ENCODE results near the gene RAB38.

The RAB38 gene

GRCh38 chr11:88169471-88169870 lies 5.8 kb downstream of the RAB38 start:
- no peak for DNase-seq

DNA sequence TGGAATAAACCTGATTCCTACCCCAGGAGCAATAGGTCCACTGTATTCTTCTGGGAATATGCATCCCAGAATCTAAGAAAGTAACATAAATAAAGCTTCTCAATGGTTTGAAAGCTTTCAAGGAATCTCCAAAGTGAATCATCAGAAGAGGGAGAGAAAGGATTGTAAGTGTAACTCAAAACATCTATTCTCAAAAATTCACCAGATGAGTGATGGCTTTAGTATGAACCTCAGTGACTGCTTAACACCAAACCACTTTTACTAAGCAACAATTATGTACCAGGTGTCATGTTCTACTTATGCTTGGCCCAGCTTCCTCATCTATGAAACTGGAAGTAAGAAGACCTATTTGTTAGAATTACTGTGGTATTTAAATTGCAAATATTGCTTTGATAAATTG lies 7.4 kb downstream of the RAB38 start:
- DNase-seq = no peak

GRCh38 chr11:88164806-88165585 lies 10.2 kb downstream of the RAB38 start:
- no peak for DNase-seq

DNA sequence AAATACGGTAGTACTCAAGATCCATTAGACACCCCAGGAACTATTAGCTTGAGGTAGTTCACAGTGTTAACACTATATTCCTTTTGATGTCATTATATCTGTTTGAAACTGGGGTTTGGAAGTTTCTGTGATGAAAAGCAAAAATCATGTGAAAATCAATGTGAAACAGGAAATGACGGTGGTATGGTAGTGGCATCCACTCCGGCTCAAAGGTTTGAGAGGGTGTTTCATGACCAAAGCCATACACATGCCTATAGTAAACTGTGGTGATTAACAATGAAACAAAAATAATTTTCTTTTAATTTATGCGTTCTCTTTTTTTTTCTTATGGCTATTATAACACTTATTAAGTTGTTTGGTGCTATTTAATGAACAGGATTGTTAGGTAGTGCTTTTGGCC lies 10.9 kb downstream of the RAB38 start:
- no peak for DNase-seq

- DNase-seq = no peak
Measured at GRCh38 chr11:88158081-88158480, 17.2 kb downstream of the RAB38 start.

GRCh38 chr11:88157370-88157769 lies 17.9 kb downstream of the RAB38 start:
- no peak for DNase-seq

GRCh38 chr11:88152381-88152780 lies 22.9 kb downstream of the RAB38 start:
- no peak for DNase-seq

GRCh38 chr11:88151709-88152265 lies 23.5 kb downstream of the RAB38 start:
- no peak for DNase-seq

- no peak for DNase-seq
Measured at GRCh38 chr11:88146106-88146505, 29.1 kb downstream of the RAB38 start.

GRCh38 chr11:88139865-88140264 lies 35.4 kb downstream of the RAB38 start:
- no peak for DNase-seq

DNA sequence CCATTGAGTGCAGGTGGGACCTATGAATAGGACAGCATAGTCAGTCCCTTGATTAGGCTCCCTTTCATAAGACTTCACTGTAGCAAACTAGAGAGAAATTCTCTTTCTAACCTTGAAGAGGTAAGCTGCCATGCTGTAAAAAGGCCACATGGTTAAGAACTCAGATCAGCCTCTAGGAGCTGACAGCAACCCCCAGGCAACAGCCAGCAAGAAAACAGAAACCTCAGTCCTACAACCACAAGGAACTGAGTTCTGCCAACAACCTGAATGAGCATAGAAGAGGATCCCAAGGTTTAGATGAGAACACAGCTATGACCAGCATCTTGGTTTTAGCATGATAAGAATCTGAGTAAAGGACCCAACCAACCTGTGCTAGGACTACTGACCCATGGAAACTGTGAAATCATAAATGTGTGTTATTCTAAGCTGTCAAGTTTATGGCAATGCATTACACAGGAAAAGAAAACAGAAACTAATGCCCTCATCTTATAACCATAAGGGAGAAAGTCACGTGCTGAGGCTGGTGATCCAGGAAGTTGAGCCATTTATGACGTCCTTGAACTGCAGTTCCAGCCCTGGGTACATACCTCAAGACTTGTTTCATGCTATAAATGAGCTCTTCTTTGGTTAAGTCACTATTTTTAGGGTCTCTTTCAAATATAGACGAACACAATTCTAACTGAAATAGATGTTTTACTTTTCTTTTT lies 43.3 kb downstream of the RAB38 start:
- no peak for DNase-seq

DNA sequence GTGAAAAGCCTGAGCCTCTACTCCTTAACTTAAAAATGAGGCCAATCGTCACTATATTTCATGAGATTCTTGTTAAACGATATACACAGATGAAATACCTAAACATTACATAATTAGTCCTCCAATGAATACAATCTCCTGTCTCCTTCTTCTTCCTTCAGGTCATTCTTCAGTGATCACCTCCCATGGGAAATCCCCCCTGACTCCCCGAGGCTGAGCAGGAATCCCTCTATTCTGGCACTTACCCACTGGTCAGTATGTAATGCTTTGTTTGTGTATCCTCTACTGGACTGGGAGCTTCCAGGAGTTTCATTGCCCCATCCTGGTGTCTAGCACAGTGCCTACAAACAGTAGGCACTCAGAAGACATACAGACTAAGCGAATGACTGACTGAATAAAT lies 52.3 kb downstream of the RAB38 start:
- DNase-seq = no peak

DNA sequence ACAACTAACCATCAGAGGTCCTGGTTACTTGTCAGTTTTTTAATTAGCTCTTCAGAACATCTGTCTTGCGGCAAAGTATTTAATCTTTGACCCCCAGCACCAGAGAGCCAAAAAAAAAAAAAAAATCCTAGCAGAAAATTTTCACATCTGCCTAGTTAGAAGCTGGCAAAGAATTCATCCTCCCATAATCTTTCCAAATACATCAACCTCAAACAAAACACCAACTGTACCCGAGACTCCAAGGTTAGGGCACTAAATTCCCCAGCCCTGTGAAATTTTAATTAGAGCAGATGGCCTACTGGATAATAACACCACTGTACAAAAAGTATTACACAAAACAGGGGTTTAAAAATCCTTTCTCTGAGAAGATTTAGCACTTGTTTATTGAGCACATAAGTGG lies 55.7 kb downstream of the RAB38 start:
- DNase-seq = no peak

DNA sequence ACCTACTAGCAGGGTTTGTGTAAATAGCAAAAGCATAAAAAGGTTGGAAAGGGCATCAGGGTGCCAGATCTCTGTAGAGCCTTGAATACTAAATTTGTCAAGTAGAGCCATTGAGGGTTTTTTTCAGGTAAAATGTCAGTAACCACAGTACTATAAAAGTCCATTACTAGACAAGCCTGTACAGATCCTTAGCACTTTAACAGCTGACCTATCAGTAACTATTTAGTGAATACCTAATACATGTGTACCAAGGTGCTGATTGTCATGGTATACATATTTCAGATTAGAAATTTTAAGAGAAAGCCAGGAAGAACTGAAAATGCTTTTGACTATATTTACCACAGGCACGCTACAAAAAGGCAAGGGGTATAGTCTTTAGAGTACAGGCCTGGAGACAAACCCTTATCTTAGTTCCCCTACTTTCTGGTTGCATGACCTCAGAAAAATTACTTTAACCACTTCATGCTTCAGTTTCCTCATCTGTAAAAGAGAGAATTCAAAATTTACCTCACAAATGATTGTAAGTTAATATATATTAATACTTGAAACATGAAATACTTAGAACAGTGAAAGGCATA lies 57.9 kb downstream of the RAB38 start:
- no peak for DNase-seq

DNA sequence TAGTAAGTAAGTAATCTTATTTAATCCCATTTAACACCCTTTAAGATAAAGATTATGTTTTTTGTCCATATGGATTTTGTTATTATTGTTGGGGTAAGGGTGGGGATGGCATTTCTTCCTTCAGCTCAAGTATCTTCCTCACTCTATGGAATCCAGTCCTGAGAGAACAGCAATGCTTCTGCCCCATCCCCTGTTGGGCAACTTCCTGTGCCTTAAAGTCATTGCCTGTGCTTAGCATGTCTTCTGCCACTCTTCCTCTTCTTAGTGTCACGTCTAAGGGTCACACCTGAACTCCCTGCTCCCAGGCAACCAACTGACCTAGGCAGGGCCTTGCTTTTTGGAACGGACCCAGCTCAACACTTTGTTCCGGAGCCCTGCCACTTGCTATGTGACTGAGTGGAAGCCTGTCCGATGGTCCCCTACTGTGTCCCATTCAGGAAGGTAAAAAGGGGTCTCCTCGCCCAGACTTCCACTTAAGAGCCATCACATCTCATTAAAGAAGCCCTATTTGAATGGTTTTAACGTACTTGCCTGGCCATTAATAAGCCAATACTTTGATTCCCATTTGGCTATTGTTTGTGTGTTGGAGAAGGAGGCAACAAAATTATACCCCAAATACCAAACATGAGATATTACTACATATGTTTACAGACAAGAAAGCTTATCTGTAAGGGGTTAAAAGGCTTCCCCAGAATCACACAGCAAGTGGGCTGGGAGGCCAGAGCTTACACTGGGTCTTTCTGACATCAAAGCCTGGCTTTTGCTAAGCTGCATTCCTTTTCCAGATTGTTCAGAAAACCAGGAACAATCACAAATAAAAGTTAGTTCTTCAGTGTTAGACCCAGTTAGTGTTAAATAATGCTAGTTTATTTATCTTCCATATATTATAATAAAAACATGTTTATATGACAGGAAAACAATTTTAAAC lies 59.2 kb downstream of the RAB38 start:
- DNase-seq = no peak

DNA sequence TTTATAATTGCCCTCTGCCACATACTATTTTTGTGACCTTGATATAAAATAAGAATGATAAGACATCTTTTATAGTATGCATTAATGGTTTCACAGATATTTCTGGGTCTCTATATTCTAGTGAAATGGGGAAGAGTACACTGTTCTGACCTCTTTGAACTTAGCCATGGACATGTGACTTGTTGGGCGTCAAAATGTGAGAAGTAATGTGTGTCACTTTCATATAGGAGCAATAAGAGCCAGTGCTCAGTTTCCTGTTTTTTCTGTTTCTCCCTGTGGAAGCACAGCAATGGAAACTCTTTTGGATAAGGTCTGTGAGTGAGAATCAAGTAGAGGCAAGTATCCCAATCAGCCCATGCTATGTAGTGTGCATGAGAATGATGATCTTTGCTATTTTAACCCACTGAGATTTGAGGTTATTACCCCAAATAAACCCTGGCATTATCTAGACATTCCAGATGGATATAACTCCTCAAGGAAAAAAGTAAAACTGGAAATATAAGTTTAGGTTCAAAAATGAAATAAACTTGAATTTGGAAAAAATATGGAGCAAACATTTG lies 60.7 kb downstream of the RAB38 start:
- no peak for DNase-seq

DNA sequence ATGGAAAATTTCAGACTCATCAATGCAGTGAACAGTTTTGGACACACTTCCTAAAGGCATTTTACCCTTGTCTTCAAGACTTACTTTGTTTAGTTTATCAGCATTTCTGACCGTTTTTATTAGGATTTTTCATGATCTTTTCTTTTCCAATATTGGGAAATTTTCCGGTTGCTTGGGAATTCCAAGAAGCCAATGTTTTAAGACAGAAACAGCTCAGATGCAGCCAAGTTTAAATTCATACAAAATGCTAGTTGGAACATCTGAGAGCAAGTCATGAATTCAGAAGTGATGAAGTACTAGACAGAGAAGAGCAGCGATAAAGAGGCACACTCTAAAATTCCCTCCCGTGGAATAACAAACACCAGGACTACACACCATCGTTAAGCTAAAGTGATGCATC lies 68.6 kb downstream of the RAB38 start:
- DNase-seq = no peak

DNA sequence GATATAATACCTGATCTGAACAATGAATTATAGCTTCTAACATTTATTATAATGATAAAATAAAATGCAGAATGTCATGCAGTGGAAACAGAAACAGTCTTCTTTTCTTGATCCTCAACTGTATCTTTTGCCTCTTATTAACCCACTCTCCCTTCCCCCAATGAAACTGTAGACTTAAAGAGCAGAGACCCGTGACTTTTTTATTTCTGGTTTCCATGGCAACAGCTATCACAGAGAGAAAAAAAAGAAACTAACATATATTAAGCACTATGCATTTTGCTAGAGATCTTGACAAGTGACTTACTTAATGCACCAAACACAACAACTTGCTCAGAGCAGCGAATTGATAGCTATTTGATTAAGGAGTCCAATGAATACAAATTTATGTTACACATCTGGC lies 69.3 kb downstream of the RAB38 start:
- no peak for DNase-seq

DNA sequence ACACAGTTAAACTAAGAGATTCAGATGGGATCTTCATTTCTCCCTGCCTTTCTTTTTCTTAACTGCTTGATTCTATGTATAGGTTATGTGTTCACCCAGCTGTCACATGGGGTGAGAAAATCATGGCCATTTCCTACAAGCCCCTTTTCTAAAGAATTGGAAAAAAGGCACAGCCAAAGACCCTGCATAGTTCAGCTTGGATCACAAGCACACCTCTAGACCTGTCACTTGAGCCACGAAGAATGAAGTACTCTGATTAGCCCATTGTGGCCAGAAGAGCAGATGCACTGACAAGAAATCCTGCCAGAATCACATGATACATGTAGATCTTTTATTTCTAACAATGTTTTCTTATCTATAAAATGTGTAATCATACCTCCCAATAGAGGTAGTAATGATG lies 69.7 kb downstream of the RAB38 start:
- DNase-seq = no peak

DNA sequence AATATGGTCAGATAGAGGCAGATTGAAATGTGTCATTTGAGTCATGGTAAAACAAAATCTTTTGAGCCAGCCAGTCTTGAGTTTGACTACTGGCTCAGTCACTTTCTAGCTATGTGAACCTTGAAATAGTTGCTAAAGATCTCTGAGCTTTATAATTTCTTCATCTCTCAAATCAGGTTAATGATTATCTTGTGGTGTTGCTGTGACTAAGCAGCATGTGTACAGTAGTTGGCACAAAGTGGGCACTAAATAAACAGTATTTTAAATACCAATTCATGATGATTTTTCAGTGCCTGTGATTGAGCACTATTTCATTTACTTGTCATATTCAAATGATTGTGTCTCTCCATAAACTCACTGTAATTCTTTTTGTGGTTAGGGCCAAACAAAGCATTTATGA lies 70.8 kb downstream of the RAB38 start:
- no peak for DNase-seq

DNA sequence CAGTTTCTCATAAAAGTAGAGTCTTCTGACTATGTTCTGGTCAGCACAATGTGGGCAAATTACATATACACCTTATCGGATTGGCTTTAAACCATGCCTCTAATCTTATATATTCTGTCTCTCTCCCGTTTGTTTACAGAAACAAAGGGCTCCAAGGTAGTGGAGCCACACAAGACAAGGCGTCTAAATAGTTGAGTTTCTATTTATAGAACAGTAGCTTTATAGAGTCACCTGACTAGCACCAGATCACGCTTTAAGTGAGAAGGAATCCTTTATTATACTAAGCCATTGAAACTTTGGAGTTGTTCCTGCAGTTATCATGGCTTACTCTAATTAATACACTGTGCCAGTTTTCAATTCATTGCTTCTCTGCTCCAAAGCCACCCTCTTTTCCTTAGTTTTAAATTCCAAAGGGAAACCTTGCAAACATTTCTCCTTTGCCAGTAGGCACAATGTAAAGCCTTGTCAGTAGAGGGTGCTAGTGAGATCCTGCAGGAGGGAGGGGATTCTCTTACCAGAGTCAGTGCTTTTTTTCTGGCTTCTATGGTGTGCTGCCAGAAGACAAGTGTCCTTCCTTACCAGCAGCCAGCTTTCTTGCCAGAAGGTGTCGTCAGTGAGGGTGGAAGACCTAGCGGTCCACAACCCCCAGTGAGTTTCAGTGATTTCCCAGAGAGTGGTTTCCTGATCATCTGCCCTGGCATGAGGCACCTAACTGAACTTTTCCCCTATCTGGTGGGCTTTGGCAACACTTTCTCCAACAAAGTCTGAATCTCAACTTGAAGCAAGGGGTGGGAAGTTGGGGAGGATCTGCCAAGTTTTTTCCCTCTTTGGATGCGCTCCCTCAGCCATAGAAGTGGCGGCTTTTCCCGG lies 71.7 kb downstream of the RAB38 start:
- no peak for DNase-seq

DNA sequence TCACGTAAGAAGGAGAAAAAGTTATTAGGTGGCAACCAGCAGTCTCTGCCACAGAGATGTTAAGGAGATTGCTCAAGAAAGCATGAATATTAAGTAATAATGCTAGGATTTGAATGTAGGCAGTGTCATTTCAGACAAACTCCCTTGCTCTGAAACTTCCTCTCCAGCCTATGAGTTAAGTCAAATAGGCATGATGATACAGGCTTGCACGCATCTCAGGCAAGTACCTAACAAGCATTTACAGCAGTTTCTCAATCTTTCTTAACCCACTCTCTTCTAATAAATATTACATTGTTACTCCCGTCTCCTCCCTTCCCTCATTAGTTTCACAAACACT lies 72.7 kb downstream of the RAB38 start:
- DNase-seq = no peak
